Measurements from ENCODE around the gene ANKS1B.
"Not testable (repeated sequence)": the region's sequence is repeated elsewhere in the genome, so short reads cannot be mapped to it uniquely, and the experiment has no call there.

Gene ANKS1B

GRCh38 chr12:98838231-98838647, 1146.5 kb downstream of the ANKS1B start:
- DNase-seq, result no peak

GRCh38 chr12:98837134-98837752, 1147.5 kb downstream of the ANKS1B start:
- DNase-seq, result not testable (repeated sequence)

GRCh38 chr12:98830657-98831056, 1154.1 kb downstream of the ANKS1B start:
- no peak for DNase-seq

GRCh38 chr12:98828802-98829600, 1155.7 kb downstream of the ANKS1B start:
- no peak for DNase-seq

- no peak for DNase-seq
Measured at GRCh38 chr12:98823012-98823411, 1161.7 kb downstream of the ANKS1B start.

- no peak for DNase-seq
Measured at GRCh38 chr12:98821866-98822265, 1162.9 kb downstream of the ANKS1B start.

GRCh38 chr12:98821232-98821631, 1163.5 kb downstream of the ANKS1B start:
- no peak for DNase-seq

- no peak for DNase-seq
Measured at GRCh38 chr12:98819821-98820404, 1164.8 kb downstream of the ANKS1B start.

- DNase-seq, result no peak
Measured at GRCh38 chr12:98819071-98819470, 1165.7 kb downstream of the ANKS1B start.

GRCh38 chr12:98818239-98818638, 1166.5 kb downstream of the ANKS1B start:
- DNase-seq, result no peak

GRCh38 chr12:98817742-98818141, 1167.0 kb downstream of the ANKS1B start:
- no peak for DNase-seq

- no peak for DNase-seq
Measured at GRCh38 chr12:98816720-98817119, 1168.0 kb downstream of the ANKS1B start.

- DNase-seq, result no peak
Measured at GRCh38 chr12:98814254-98814653, 1170.5 kb downstream of the ANKS1B start.

- DNase-seq, result no peak
Measured at GRCh38 chr12:98812225-98812624, 1172.5 kb downstream of the ANKS1B start.

- no peak for DNase-seq
Measured at GRCh38 chr12:98808243-98808875, 1176.4 kb downstream of the ANKS1B start.

GRCh38 chr12:98807187-98807586, 1177.5 kb downstream of the ANKS1B start:
- no peak for DNase-seq

- no peak for DNase-seq
Measured at GRCh38 chr12:98803468-98804209, 1181.1 kb downstream of the ANKS1B start.

GRCh38 chr12:98799822-98800221, 1184.9 kb downstream of the ANKS1B start:
- no peak for DNase-seq

- DNase-seq, result no peak
Measured at GRCh38 chr12:98799146-98799810, 1185.5 kb downstream of the ANKS1B start.

GRCh38 chr12:98797200-98797599, 1187.5 kb downstream of the ANKS1B start:
- DNase-seq, result no peak

- no peak for DNase-seq
Measured at GRCh38 chr12:98796745-98797144, 1188.0 kb downstream of the ANKS1B start.

- no peak for DNase-seq
Measured at GRCh38 chr12:98793121-98793520, 1191.6 kb downstream of the ANKS1B start.

Measured in CD4-positive, alpha-beta T cell treated with Interleukin-4 for 1 hour (primary cell).